ENCODE measurements around the gene ARHGEF17.

Gene ARHGEF17

GRCh38 chr11:73293356-73293936 lies 14.6 kb upstream of the ARHGEF17 start:
- DNase-seq = no peak

GRCh38 chr11:73294604-73295003 lies 13.5 kb upstream of the ARHGEF17 start:
- no peak for DNase-seq

- peak; percentile 83 for DNase-seq
Observed at GRCh38 chr11:73295241-73295995, 12.7 kb upstream of the ARHGEF17 start.

GRCh38 chr11:73295996-73296318 lies 12.1 kb upstream of the ARHGEF17 start:
- DNase-seq = no peak

GRCh38 chr11:73296501-73297230 lies 11.4 kb upstream of the ARHGEF17 start:
- DNase-seq = no peak

GRCh38 chr11:73297231-73297590 lies 10.9 kb upstream of the ARHGEF17 start:
- DNase-seq = no peak

- no peak for DNase-seq
Observed at GRCh38 chr11:73297702-73298101, 10.4 kb upstream of the ARHGEF17 start.

GRCh38 chr11:73298233-73298632 lies 9.8 kb upstream of the ARHGEF17 start:
- no peak for DNase-seq

- DNase-seq = no peak
Observed at GRCh38 chr11:73299751-73300150, 8.3 kb upstream of the ARHGEF17 start.

- no peak for DNase-seq
Observed at GRCh38 chr11:73306069-73306841, 1.8 kb upstream of the ARHGEF17 start.

GRCh38 chr11:73306977-73307322 lies 1.1 kb upstream of the ARHGEF17 start:
- no peak for DNase-seq

- peak; percentile 95 for DNase-seq
Observed at GRCh38 chr11:73307323-73308002, 613 bp upstream of the ARHGEF17 start.

GRCh38 chr11:73308961-73309919 lies 1.2 kb downstream of the ARHGEF17 start:
- peak; percentile 97 for DNase-seq

GRCh38 chr11:73310076-73310475 lies 2.0 kb downstream of the ARHGEF17 start:
- no peak for DNase-seq

- no peak for DNase-seq
Observed at GRCh38 chr11:73310661-73311393, 2.8 kb downstream of the ARHGEF17 start.

- DNase-seq = no peak
Observed at GRCh38 chr11:73311394-73311869, 3.4 kb downstream of the ARHGEF17 start.

- DNase-seq = no peak
Observed at GRCh38 chr11:73312036-73312435, 4.0 kb downstream of the ARHGEF17 start.

GRCh38 chr11:73312851-73313327 lies 4.8 kb downstream of the ARHGEF17 start:
- DNase-seq = no peak

- DNase-seq = no peak
Observed at GRCh38 chr11:73313652-73314051, 5.6 kb downstream of the ARHGEF17 start.

GRCh38 chr11:73314117-73314961 lies 6.3 kb downstream of the ARHGEF17 start:
- DNase-seq = peak; percentile 99
